NCI-H526 (cell line): ENCODE measurements around the gene SEMA5A.

ENCODE experiments used
- DNase-seq, 2 experiments: peaks; one replicate each; lab custom pipeline; 2025; lab: John Stamatoyannopoulos, UW

The SEMA5A gene

DNA sequence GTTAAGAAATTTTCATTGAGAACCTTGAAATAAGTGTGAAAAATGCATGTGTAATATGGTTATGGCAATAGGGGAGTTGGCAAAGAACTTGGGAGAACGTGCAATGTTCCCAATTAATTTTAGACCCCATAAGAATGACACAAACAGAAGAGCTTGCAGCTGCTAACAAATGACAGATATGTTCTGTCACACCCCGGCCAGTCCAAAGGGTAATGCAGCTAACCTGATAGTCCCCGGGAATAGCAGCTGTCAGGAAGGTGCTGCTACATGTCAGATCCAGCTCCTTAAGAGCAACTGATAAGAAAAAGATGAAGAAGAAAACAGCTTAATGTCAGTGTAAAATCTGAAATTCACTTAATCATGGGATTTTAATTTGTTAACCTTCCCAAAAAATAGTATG, 30.4 kb downstream of the SEMA5A start:
- no peak for DNase-seq

DNA sequence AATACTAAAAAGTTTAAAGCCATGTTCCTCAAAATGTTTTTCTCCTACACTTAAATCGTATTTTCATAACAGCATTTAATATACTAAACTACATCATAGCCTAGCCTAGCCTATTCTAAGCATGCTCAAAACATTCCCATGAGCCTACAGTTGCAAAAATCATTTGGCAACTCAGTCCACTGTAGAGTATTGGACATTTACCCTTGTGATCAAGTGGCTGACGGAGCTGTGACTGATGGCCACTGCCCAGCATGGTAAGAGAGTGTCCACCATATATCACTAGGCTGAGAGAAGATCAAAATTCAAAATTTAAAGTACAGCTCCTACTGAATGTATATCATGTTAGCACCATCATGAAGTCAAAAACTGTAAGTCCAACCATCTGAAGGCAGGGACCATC, 30.9 kb downstream of the SEMA5A start:
- DNase-seq, result no peak

DNA sequence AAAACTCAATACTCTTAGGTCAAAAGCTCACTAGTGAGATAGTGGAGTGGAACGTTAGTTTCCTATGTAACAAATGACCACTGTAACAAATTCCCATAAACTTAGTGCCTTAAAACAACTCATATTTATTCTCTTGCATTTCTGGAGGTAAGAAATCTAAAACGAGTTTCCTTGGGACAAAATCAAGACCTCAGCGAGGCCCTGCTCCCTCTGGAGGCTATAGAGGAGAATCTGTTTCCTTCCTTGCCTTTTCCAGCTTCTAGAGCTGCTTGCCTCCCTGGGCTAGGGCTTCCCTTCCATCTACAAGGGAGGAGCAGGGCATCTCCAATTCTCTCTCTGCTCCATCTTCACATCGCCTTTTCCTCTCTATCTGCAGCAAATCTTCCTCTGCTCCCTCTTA, 32.0 kb downstream of the SEMA5A start:
- no peak for DNase-seq

DNA sequence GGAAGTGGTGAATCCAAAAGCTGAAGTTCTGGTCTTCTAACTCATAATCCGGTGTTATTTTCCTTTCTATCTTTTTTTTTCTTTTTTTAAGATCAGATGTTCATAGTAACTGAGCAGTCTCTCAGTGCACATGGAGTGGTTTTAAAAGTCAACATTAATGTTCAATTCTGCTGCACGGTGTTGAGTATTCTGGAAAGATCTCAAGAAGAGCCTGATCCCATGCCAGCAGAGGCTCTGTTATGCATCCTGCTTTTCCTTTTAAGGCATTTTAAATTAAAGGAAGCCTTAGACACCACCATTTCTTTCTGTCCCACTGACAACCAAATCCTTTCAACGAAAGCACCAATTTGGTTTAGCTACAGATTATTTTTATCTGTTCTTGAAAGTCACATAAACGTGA, 33.4 kb downstream of the SEMA5A start:
- no peak for DNase-seq

DNA sequence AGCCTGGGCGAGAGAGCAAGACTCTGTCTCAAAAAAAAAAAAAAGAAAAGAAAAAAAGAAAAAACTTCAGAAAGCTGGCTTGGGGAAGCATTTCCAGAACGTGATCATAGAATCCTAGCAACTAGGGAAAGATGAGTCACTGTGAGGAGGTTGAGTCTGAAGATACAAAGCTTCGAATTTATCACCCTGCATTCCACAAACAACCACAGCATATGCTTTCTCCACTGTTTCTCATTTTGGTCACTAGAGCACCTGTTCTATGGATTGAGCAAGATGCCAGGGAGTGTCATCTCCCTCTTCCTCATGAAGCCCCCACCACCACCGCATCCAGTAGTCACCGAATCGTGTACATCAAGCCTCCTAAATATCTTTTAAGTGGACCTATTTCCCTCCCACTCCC, 37.9 kb downstream of the SEMA5A start:
- no peak for DNase-seq

DNA sequence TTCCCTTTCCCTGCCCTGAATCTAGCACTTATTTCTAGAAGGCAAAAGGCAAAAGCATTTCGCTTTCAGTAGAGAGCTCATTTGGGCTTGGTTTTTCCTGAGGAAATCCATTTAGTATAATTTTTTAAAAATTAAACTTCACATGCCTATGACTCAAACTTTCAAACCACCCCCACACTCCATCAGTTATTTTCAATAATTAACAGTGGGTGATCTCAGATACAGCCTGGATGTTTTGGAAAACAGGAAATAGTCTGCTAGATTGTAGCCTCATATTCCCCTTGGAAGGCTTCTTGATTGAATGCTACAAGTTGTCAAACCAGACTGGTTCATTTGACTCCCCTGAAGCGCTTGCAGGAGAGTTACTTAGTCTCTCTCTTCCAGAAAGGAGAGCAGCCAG, 40.6 kb downstream of the SEMA5A start:
- DNase-seq, result no peak

DNA sequence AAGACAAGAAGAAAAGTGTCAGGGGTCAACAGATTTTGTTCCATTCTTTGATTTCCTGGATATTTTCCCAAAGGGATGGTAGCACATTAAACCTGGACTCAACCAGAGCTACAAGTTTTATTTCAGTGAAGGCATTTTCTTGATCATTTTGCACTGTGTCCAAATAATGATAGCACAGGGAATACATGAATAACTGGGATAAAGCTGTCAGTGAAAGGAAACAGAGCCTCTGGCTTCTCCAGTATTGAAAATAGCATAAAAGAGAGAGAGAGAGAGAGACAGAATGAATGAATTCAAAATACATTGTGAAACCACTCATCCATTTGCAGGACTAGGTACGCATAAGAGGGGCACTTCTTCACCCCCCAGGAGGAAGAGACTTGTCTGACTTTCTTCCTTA, 43.0 kb downstream of the SEMA5A start:
- DNase-seq, result no peak

DNA sequence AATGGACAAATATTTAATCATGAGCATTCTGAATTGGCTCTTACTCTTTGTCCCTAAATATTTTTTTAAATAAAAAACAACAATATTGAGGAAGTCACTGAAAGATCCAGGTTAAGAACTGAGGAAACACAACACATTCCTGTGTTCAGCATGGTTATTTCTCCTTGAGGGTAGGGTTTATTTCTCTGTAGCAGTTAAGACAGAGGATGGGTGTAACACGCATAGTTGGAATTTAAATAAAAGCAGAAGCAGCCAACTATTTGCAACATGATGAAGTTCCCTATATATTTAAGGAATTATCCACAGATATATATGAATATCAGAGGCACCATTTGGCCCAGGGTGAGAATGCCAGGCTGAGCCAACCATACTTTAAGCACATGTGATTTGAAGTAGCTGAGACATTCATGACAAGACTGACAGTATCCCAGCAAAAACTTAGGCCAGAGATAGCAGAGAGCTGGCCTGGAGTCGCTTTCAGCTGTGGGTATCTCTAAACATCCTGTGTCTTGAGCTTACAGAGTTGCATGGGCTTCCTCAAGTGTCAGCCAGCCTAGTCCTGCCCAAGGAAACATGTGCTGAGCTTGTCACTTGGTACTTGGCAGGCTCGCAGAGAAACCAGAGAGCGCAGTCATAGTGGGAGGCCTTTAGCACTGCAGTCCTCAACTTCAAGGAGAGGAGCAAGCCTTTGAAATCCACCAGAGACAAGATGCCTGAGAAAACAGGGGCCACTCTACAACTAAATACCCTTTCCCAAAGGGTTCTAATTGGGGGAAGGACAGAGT, 43.6 kb downstream of the SEMA5A start:
- DNase-seq, result no peak

DNA sequence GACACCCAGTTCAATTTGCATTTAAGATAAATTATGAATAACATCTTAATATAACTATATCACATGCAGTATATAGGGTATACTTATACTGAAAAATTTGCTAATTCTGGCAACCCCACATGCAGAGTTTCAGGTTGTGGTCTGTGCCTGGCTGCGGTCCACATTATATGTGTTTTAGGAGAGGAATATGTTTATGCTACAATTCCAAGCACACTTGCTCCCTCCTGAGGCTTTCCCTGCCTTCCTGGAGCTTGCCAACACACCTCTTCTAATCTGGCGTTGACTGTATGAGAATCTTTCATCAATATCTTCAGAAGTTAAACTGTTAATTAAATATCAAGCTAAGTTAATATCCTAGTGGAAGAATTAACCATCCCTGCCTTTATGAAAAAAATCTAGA, 45.2 kb downstream of the SEMA5A start:
- no peak for DNase-seq

DNA sequence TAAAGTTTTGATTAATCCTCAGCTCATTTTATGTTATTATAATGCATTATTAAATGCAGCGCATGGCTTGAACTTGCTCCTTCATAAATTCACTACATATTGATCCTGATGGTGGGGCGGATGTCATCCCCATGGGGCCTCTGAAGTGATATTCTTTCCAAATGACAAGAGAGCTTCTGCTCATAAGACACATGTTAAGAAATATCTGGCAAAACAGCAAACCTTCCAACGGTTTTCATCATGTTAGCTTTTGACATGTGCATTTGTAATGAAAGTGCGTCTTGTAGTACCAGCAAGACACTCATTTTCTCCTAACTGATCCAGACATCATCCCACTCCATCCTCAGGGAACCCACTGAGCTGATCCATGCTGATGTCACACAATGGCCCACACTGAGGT, 45.7 kb downstream of the SEMA5A start:
- DNase-seq, result no peak

DNA sequence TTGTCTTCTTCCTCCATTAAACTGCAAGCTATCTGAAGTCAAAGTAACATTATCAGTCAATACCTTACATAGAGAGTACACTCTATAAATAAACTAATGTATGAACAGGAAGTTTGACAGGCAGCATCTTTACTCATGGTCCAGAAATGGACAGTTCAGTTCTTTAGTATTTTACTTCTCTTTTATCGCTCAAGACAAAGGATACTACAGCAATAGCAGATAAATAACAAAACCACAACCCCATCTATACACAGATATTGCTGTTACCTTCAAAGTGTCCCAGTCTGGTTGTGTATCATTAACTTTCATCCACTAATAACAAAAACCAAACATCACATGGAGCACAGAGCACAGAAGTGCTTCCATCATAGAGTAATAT, 46.4 kb downstream of the SEMA5A start:
- DNase-seq, result no peak

DNA sequence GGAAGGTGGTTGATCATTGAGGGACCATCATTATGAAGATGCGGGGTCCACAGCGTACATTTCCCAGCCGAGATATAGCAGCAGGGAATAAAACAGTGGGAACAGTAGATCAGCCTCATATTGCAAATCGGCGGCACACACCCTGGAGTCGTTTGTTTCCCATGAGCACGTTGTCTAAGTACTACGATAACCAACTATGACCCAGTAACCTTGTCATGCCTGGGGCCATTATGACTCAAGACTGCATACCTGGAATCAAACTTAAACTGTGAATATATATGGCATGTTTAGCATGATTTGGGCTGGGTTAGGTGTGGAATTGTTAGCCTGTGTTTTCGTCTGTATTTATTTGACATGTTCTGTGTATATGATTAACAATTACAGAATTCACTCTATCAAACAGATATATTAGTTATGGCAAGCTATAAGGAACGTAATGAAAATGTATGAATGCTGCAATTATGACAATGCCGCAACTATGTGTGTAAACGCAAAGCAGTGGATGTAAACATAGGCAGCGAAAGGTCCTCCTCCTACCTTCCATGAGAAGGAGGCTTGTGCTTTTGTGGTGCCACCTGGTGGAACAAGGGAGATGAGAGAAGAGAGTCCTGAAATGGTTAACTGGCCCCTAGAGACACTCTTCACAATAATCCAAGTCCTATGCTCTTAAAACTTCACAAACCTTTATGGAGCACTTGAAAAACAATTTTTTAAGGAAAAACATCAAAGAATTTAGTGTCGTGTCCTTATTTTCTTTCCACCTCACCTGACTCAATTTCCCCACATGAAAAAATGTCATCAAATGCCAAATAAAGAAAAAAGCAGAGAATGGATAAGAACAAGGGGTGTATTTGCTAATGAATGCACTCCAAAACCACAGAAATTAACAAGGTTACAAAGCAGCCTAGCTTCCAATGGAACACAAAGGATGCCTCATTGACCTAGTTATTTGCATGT, 47.1 kb downstream of the SEMA5A start:
- peak; percentile 82 to 85 for DNase-seq

DNA sequence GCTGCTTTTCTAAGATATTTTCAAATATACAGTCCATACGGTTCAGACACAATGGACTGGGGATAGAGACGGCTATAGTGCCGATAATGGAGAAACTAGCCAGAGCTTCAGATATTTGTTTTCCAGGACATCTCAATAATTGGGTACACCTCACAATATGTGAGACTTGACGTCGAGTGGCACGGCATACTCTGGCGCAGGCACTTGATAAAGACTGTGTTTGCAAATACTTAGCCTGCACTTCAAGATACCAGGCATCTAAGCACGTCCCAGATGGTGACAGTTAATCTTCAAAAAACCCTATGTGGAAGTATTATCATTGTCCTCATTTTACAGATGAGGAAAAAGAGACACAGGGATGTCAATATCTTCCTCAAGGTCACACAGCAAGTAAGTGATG, 48.5 kb downstream of the SEMA5A start:
- no peak for DNase-seq

DNA sequence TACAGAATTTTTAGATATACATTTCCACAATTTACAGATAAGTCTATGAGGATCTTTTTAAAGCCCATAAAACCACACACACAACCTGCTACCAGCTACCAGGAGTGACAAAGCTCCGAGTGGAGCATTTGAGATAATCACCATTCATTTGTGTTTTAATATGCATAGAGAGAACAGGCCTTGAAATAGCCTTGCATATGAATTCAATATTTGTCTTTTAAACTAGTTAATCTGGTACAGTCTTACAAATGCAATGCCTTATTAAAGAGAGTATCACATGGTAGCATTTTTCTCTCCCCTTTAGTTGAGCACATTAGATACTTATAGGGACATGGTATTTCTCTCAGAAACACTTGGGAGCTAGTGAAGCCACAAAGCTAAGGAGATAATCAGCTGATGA, 49.1 kb downstream of the SEMA5A start:
- DNase-seq, result no peak

DNA sequence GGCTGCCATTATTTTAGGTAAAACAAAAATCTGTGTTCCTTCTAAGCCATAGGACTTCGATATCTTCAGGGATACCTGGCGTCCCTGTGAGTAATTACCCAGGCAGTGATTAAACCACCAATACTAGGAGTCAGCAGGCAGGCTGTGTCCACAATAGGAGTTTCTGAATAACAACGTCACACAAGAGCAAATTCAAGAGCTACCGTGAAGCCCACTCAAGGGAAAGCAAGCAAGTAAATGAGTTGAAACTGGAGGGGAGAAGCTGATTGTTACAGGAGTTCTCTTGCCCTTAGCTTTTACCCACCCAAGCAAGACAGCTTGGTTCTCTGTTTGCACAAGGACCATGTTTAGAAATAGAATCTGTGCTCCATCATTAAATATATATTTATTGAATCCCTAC, 50.8 kb downstream of the SEMA5A start:
- DNase-seq, result no peak

DNA sequence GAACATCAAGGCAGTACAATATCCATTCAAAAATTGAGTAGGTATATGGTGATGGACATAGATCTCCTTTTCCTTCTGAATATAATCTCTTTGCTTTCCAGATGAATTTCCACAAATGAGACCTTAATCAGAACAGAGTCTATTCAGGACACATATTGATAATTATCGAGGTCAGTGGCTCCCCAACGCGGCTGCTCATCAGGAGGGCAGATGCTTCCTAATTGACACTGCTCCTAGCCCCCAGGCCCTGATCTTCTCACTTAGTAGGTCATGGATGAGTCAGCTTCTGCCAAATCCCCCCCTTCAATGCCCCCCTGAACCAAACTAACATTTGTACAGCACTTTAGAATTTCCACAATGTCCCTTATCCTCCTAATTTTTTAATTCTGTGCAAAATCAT, 51.6 kb downstream of the SEMA5A start:
- DNase-seq, result no peak

DNA sequence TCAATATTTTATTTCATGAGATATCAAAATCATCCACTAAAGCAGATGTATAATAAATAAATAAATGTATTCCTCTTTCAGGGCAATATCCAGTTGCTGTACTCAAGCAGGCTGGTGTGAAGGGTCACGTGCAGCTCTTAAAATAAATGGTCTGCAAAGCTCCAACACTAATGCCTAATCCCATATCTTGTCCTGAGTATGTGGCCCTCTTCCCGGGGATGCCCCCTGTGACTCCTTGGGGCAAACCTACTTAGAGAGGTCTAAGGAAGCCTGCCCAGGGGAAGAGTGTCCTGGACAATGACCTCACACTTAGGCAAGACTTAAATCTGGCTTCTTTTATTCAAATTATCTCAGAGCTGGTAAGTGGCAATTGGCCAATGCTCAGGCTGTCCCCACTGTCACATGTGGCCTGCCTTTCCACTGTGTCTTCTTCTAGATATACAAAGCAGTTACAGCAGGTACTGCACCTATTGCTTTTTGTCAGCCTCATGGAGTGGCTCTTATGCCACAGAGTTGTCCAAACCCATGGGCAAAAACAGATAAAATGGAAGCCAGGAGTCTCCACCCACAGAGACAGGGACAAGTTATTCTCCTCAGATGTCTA, 55.3 kb downstream of the SEMA5A start:
- no peak for DNase-seq

DNA sequence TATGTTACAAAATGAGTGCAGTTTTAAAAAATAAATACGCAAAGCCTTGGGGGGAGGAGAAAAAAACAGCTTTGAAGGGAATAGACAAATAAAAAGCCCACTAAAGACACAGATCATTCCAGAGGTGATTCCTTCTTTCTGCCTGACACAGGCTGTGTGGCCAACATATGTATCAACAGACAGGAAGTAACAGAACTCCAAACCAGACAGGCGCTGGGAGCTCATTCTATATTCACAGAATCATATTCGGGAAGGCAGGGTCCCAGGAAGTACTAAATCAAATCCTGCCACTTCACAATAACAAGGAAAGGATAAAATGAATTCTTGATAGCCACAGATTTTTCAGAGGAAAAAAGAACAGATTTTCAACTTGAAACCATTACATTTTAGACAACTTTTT, 62.1 kb downstream of the SEMA5A start:
- no peak for DNase-seq

DNA sequence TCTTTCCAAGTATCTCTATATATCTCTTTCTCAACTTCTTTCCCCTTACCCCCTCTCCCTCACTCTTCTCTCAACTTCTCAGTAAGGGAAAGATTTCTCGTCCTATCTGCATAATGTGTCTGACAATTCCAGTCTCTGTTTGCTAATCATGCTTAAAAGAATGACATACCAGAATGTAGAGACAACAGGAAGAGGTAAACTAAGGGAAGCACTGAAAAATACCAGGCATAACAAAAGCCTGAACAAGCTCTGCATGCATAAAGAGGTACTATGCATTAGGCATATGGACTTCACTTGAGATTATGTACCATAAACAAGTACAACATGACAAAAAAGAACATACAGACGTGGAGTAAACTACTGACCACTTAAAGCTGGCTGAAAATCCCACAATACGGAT, 62.6 kb downstream of the SEMA5A start:
- no peak for DNase-seq

DNA sequence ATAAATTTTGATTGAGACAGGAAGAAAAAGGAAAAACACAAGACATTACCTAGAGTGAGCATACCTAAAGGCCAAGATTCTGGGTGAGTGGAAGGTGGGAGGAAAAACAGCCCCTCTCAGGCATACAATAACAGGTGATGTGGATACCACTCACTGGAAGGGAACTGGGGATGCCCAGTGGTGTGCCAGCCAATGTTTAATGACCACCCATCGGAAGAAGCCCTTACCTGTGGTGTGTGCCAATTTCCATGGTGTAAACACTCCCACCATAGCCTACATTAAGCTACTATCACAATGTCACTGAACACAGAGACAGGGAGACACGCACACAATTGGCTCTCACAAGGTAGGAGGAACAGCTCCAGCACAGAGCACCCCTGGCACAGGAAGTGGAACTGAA, 63.5 kb downstream of the SEMA5A start:
- no peak for DNase-seq

DNA sequence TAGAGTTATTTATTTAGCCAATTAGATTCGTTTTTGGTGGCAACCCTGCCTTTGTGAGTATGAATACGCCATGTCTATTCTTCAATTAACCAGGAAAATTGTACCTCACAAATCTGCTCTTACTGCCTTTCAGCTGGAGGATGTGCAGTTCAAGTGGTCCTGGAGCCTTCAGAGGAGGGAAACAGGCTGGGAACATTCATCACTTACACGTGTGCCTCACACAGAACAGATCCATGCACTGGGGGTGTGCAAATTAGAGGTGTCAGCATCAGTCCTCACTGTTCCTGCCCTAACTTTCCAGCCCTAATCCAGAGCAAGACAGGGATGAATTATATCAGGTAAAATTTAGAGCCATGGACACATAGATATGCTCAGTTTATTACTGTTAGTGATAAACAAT, 65.4 kb downstream of the SEMA5A start:
- no peak for DNase-seq

DNA sequence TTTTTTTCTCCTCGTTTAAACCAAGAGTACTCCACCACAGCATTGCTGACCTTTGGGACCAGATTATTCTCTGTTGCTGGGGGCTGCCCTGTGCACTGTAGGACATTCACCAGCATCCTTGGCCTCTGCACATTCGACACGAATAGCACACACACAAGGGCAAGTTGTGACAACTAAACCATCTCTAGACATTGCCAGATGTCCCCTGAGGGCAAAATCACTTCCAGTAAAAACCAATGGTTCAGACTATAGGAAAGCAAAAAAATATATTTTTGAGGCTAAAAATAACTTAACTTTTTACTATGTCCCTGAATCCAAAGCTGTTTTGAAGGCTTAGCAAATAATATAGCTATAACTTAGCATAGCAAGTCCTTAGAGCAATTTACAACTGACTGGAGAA, 65.9 kb downstream of the SEMA5A start:
- no peak for DNase-seq

DNA sequence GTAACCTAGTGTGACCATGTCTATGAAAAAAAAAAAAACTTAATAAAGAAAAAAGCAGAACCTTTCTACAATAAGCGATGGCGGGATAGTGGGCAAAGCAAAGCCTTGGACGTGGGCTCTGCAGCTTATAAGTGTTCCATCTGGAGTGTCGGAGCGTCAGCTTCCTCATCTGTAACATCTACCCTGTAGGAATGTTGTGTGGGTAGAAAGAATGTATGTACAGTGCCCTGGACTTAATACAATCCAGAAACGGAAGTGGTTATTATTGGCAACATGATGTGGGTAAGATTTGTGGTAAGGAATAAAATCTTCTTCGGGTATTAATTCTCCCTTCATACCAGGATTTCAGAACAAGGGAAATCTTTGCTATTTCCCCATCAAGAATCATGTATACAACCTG, 66.5 kb downstream of the SEMA5A start:
- DNase-seq, result no peak
